HG02588 (cell line): ENCODE data around the gene LEO1.

ENCODE experiments used
- ATAC-seq: cut with Tn5 transposase; IDR thresholded peaks from one replicate; pipeline ENCODE4 v1.9.1; 2021; ENCODE audit warnings: mild to moderate bottlenecking, moderate library complexity; ENCODE audit not compliant: unreplicated experiment

LEO1 gene

DNA sequence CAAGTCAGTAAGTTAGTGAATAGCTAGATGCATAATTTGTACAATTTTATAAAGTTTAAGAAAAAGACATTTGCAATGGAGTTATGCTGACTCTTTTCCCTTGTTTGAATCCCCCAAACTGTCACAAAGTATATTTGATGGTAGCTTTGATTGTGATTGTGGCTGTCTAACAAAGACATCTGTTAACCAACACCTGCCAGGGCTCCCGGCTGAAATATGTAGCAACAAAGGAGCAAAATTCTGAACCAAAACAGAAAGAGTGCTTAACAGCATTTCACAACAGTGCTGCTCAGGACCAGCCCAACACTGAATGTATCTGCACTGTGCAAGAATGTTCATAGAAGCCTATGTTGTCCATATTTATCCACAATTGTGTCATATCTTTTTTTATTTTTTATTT is 39.4 kb downstream of the LEO1 start:
- ATAC-seq, result no peak

DNA sequence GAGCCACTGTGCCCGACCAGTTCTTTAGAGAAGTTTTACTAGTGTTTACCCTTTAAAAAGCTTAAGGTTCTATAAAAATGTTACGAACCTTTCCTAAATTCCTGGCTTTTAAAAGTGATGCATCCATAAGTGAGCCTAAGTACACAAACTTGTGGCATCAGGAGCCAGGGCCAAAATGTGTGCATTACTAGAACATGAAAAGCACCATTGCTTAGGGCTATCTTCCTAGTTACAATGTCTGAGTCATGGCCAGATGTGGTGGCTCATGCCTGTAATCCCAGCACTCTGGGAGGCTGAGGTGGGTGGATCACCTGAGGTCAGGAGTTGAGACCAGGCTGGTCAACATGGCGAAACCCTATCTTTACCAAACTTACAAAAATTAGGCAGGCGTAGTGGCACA is 39.9 kb downstream of the LEO1 start:
- no peak for ATAC-seq

DNA sequence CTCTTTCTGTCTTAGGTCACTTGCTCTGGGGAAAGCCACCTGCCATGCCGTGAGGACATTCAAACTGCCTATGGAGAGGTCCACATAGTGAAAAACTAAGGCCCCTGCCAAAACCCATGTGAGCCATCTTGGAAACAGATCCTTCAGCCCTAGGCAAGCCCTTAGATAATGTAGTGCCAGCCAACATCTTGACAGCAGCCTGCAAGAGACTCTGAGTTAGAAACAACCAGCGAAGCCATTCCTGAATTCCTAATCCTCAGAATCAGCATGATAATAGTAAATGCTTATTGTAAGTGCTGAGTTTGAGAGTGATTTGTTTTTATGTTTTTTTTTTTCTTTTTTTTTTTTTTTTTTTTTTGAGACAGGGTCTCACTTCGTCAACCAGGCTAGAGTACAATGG is 40.6 kb downstream of the LEO1 start:
- ATAC-seq, result no peak

DNA sequence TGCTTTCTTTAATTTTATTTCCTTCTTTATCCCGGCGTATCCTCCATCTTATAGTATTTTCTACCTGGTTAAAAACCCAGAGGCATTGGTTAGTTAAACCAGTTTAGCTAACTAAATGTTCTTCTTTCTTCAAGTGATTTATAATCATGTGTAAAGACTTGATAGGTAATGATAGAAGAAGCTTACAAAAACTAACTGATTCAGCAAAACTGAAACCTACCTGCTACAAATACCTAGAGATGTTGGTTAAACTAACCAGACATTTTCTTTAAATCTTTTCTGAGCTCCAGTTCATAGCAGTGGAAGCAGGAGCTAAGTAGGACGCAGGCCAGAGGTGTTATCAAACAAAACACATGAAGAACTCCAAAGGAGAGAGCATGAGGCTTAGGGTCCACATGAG is 44.8 kb downstream of the LEO1 start:
- no peak for ATAC-seq

DNA sequence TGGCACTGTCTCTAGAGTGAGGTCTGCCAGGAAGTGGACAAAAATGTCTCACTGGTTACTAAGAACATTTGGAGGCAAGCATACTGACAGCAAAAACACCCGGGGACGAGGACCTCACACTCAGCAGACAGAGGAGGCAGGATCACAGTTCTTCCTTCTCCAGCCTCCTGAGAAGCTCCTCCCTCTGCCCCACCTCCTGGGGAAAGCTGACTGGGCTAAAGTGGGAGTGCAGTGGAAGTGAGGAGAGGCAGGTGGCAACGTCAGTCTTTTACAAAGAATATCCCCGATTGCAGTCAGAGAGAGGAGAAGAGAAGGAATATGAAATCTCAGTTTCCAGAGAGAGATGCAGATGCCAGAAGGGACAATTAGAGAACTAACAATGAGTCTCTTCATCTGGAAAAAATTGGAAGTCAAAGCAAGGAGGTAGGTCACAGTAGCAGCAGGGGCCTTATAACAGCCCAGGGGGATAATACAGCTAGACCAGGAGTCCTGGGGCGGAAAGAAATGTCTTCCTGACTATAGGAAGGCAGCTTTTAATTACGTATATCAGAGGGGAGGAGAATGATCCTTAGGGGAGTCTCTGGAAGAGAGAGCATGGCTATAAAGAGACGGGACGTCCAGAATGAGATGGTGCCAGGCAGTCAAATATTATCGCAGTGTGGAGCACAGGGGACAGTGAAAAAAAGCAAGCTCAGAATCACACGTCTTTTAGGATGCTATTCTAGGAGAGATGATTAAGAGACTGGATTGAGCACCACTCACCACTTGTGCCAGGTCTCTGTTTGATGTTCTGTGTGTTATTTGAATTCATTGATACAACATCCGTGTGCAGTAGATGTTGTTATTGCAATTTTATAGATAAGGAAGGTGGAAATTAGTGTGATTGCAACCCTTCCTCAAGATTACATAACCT is 47.2 kb downstream of the LEO1 start:
- ATAC-seq, result no peak

DNA sequence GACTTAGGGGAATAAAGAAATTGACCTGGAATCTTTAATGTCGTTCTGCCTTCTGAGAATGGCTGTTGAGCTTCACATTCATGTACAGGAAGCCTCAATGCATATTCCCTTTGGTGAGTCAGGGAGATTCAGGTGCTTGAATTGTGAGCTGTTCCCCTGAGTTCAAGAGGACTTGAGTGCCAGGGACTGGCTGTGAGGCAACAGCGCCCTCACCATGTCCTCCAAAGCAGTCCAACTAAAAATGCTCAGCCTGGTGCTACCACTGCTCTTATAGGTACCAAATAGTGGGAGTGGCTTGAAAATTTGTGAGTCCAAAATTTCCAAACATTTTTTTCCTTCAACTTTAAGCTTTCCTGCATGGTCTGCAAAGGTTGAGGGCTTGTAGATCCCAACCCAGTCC is 54.1 kb downstream of the LEO1 start:
- ATAC-seq, result no peak

DNA sequence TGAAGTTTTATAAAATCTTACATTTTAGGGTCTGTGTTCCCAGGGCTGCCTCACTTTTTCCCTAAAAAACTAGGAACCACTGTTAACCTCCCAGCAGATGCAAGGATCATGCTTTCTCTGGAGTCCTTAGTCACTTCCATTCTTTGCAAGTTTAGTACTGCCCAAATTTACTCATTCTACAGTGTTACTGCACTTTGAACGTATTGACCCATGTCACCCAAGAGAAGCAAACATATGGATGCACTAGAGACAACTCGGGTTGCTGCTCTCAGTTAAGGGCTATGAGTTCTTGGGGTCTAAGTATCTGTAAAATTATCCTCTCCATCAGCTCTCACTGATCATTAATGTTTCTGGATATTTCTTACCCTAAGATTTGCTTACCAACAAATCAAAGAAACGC is 59.0 kb downstream of the LEO1 start:
- no peak for ATAC-seq

DNA sequence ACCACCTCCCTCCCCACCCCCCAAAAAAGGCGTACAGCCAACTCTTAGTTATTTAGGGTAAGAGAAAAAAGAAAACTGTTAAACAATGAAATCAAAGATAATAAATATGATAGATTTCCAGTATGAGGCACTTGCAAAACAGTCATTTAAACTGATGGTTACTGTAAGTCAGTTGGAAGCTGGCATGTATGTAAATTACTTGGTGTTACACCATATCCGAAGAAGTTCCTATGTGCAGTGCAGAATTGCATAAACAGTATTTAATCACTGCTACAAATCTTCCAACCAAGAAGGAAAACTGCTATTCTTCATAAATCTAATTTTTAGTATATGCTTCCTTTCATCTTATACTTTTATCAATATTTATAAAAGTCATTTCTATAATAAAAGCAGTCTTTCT is 62.0 kb downstream of the LEO1 start:
- ATAC-seq, result no peak

DNA sequence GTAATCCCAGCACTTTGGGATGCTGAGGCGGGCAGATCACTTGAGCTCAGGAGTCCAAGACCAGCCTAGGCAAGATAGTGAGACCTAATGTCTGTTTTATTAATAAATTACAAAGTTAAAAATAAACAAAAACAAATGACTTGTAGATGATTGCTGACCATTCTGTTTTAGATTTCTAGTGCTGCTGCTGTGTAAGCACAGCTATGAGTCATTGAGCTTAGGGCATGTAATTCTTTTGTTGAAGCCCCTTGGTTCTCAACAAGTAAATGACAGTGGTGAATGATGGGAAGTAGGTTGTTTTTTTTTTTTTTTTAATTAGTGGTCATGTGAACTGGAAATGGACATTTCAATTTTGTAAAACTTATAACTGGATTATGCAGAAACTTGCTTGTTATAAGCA is 63.3 kb downstream of the LEO1 start:
- no peak for ATAC-seq

DNA sequence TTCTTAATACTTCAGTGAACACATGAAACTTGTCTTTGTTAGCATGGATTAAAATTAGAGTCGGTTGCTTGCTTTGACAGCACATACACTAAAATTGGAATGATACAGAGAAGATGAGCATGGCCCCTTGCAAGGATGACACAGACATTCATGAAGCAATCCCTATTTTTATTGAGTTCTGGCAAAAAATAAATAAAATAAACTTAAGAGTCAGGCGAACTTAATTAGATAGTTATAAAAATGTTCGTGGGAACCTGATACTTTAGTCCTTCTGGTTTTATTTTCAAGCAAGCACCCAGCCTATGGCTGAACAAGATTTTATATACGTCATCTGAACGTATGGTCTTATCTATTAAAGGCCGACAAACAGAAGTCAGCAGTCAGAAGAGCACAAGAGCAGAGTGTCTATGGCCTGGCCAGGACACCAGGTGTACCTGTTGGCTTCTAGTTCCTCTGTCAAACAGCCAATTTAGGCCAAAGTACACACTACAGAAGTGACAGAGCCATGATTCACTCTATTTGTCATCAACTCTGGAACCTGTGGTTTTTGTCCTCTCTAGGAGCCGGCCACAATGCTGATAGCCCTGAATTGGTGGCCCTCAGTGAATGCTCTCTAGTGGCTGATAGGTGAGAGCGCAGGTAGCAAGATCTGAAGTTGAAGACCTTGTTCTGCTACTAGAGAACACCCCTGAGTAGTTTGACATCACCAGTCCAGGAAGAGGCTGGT is 64.3 kb downstream of the LEO1 start:
- no peak for ATAC-seq

DNA sequence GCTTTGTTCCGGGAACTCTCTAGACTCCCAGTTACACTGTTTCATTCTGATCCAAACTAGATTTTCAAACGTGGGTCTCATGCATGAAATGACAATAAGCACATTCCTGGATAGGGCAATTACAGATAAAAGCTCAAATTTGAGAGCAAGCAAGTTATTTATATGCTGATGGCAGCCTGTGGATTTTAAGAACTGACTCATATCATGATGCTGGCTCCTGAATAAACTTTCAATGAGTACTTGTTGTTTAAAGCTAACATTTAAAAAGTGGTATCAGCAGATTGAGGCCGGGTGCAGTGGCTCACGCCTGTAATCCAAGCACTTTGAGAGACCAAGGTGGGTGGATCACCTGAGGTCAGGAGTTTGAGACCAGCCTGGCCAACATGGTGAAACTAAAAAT is 66.6 kb downstream of the LEO1 start:
- no peak for ATAC-seq

DNA sequence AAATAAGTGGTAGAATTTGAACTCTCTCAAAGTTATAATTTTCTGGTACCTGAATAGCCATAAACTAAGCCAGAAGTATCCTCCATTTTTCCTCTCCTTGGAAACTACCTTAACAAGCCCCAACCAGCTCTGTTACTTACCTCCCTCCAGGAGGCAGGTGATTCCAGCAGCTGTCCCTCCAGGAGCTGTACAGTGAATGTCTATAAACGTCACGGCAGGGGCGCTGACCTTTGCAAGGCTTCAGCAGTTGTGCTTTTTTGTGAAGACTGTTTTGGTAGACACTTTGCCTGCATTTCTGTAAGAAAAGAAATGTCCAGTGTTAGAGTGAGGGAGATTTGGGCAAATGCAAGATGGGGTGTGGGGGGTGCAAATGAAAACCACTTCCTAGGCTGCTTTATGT is 67.2 kb downstream of the LEO1 start:
- no peak for ATAC-seq

DNA sequence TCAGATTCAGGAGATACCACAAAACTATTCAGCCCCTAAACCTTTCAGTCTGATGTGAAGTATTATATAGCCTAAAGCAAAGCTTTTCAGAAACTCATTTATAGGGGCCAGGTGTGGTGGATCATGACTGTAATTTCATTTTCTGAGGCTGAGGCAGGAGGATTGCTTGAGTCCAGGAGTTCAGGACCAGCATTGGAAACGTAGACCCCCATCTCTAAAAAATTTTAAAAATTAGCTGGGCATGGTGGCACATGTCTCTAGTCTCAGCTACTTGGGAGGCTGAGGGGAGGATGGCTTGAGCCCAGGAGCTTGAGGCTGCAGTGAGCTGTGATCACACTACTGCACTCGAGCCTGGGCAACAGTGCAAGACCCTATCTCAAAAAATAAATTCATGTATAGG is 82.1 kb downstream of the LEO1 start:
- ATAC-seq, result no peak

DNA sequence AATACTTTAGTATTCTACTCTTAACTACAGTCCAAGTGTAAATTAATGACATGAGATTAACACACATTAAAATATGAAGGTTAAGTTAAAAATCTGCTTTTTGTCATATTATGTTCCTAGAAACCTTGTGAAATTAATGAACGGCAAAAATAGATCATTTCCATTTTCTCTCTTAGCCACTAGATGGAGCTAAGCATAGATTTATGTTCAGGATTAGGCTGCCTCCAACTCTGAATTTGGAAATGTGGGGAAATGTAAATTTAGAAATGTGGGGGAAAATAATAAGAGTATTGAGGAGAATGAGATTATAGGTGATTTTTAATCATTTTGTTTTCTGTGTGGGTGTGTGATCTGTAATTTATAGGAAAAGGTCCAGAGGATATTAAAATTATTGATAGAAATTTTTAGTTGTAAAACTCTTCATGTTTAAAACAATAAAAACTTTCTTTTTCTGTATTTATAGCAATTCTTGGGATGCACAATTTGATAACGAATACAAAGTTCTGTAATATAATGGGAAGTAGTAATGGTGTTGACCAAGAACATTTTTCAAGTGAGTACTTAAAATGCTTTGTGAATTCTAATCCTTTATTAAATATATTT is 82.9 kb downstream of the LEO1 start:
- no peak for ATAC-seq
